GM18520 (cell line): ENCODE data around the gene CTNNA1.

Experiments used
- ATAC-seq: cut with Tn5 transposase; IDR thresholded peaks from one replicate; pipeline ENCODE4 v1.9.1; 2021; ENCODE audit not compliant: unreplicated experiment

Gene CTNNA1

DNA sequence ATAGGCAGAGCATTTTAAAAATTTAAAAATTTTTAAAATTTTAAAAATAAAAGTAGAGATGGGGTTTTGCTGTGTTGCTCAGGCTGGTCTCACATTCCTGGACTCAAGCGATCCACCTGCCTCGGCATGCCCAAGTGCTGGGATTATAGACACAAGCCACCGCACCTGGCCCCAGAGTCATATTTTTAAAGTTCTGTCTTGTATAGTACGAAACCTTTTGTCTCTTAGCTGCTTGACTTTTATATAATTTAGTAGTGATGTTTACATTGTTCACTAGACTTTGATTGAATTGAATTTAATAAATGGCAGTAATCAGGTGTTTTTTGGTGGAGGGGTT lies 90.9 kb downstream of the CTNNA1 start:
- ATAC-seq, result no peak

GRCh38 chr5:138844812-138845513 lies 91.7 kb downstream of the CTNNA1 start:
- no peak for ATAC-seq

- no peak for ATAC-seq
Observed at GRCh38 chr5:138849439-138849838, 96.2 kb downstream of the CTNNA1 start.

GRCh38 chr5:138849882-138850281 lies 96.7 kb downstream of the CTNNA1 start:
- no peak for ATAC-seq

DNA sequence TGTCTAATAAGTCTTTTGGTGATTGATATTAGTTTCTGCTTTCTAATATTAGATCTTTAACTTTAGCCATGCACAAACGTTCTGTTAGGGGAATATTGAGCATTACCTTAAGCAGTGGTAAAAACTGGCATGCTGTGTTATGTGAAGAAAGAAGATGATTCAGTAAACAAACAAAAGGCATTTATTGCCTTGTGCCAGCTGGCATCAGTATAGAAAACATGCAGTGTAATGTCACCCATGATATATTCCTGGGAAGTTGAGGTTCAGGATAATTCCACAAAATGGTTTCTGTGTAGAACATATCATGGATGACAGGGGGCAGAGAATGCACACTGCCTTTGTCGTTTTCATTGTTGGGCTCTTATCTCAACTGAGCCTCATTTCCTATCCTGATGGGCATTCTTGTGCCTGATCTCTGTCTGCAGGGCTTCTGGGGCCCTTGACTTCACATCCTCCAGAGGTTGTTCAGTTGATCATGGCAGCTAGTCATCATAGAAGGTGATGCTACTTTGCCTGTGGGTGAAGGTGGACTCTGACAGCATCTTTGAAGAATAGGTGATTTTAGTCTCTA lies 97.7 kb downstream of the CTNNA1 start:
- no peak for ATAC-seq

GRCh38 chr5:138853132-138853531 lies 99.9 kb downstream of the CTNNA1 start:
- no peak for ATAC-seq

DNA sequence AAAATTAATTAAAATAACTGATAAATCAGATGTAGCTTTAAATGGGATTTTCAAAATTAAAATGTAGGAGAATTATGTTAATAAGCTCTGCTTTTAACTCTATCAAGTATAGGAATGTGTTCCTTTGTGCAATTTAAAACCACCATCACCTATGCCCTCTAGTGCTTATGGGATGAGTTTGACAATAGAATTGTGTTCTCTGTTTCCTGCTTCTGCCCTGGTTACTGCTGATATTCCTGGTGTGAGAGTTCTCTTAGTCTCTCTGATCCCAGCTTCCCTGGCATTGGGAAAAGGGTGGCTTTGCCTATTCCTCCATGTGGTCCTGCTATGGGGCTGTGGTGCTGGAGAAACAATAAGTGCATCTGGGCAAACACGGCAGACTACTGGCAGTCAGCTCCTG lies 113.8 kb downstream of the CTNNA1 start:
- ATAC-seq, result no peak

DNA sequence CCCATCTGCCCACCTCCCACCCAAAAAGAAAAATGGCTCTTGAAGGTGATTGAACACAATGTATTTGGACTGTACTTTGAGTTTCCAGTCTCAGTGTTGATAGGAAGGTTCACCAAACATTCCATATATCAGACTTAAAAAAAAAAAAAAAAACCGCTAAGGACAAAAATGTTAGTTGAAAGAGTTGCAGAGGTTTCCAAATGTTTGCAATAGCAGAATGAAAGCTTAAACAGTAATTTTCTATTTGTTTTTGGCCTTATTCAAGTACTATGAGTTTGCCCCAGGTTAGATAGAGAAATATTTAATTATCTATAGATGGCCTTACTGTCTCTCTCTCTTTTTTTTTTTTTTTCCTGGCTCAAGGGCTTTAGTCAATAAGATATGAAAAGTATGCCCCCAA lies 115.8 kb downstream of the CTNNA1 start:
- ATAC-seq, result no peak

GRCh38 chr5:138869763-138870500 lies 116.7 kb downstream of the CTNNA1 start:
- ATAC-seq, result no peak

GRCh38 chr5:138870611-138871010 lies 117.4 kb downstream of the CTNNA1 start:
- no peak for ATAC-seq

DNA sequence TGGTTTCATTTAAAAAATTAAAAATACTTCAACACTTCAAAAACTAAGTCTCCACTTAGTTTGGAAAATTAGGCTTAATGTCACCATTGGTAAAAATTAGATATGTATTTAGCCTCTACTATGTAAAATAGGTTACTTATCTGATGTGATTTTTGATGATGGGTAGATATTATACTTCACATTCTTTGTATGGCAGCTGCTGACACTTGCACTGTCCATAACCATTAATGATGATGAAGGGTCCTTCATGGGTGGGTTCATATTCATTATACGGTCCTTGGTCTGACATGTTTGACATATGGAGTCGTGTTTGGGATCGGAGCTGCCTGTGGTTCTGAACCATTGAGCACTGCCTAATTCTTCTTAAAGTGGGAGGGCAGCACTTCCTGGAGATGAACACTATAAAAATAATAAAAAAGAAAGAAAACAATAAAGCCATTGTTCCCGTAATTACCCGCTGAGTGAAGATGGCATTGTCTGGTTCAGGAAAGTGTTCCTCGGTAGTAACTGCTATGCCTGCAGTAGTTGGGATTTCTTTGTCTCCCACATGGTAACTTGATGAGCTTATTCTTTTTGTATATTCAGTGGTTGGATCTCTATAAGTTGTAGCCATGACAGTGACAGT lies 119.7 kb downstream of the CTNNA1 start:
- no peak for ATAC-seq

- ATAC-seq, result no peak
Observed at GRCh38 chr5:138873466-138874221, 120.4 kb downstream of the CTNNA1 start.

DNA sequence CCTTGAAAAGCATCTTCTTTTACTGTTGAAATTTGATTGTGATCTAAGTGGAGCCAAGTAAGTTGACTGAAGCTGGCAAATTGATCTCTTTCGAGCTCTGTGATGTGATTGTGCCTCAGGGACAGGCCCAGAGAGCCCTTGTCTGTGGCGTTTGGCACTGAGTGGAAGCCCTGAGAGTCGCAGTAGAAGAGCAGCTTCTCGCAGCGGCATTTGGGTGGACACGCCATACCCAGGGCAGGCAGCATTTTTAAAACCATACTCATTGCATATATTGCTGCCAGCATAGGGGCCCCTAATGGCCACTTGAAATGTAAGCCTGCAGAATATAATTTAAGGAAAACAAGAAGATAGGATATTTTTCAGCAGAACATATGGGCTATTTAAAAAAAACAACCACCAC lies 121.0 kb downstream of the CTNNA1 start:
- ATAC-seq, result no peak

DNA sequence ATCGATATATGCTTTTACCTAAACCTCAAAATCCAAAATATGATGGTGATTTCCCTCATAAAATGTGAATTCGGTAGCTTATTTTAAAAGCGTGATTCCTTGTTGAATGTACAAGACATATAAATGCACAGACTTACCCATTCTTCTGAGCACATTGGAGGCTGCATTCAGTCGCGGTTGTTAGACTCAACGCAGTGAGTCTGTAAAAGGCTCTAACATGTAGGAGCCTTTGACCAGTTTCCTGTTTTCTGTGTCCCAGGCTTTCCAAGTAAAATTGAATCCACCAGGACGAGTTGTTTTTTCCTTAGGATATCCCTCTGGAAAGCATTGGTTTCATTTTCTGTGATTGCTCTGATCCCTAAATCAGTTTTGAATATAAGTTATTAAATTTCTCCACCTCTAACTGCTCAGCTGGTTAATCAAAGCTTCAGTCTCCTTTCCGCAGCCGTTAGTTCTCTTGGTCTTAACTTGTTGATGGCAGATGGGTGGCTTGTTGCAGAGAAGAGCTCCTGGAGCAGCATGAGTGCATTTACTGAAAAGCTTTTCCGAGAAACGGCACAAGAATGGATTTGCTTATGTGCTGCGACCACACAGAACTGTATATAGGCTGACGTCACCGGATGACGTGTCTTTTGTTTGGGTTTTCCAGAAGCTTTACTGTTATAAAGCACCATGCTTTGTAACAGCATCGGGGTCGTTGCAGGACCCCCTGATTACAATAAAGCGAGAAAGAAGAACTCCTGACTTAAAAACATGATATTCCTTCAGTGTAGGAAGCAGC lies 121.7 kb downstream of the CTNNA1 start, which contains the start of gene LRRTM2:
Gene LRRTM2 (minus strand): TSS at position 565 of the 781 bp plus-strand sequence. CDS start 424 bp downstream, at position 141.
- no peak for ATAC-seq

DNA sequence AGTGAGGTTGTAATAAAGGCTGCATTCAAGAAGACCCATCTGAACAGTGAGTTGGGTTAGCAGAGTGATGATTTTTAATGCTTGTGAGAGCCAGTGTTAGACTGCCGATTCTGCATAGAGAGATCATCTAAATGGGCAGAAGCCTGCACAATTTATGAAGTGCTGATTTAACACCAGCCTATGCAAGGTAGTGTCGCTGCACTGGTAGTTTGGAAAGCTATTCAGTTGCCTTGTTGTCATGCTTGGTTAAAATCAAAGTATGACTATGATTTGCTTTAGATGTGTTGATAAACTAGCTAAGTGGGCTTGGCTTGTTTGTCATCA lies 122.3 kb downstream of the CTNNA1 start:
- ATAC-seq, result no peak

DNA sequence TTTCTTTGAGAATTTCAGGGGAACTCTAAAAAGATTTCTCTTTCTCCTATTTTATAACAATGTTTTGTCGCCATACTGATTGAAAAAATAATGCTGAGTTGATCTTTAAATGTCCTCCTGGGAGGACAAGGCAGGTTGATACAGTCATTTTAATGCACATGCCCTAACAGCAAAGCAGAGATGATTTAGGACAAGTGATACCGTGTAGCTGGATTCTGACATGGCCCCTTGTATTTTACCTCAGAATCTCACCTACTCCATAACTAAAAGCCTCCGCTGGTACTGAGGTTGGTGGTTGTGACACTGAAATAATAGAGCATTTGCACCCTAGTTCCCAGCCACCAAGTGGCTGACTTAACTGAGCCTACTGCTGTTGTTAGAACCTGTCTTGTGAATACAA lies 122.7 kb downstream of the CTNNA1 start:
- no peak for ATAC-seq

DNA sequence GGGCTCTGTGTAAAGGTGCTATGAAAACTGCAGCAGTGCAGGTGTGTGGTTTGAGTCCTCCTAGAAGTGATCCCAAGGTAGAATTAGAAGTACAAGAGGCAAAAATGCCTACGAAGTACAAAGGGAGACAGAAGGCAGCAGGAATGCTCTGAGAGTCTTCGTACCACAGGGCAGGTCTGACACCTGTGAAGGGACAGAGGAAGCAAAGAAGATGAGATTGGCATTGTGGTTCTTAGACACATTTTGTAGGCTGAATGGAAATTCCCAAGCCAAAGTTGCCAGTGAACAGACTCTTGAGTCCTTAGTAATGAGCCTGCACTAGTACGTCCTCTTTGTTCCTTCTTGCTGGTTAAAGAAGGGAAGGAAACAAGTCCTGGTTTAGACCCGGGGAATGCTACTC lies 123.6 kb downstream of the CTNNA1 start:
- no peak for ATAC-seq

DNA sequence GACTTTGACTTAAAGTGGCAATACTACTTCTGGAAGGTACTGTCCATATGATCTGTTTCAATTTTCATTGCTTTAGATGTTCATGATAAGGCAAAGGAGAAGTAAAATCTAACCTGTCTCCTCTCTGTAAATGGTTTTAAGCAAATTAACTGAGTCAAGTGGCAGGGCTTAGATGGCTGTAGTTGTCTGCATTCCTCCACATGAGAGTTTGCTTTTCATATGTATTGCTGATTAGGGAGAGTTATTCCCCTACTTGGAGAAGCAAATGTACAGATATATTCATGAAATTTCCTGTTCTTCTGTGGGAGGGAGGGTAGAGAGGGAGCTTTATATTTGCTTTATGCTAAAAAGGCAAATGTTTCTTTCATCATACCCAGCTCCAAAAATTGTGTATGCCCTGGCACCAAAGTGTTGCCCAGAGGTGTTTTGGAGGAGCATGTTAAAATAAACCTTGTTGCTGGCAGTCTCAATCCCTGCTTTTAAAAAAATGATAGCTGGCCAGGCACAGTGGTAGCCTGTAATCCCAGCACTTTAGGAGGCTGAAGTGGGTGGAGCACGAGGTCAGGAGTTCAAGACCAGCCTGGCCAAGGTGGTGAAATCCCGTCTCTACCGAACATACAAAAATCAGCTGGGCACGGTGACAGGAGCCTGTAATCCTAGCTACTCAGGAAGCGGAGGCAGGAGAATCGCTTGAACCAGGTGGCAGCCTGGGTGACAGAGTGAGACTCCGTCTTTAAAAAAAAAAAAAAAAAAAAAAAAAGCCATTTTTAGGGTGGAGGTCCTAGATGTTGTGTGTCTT lies 125.4 kb downstream of the CTNNA1 start:
- no peak for ATAC-seq

DNA sequence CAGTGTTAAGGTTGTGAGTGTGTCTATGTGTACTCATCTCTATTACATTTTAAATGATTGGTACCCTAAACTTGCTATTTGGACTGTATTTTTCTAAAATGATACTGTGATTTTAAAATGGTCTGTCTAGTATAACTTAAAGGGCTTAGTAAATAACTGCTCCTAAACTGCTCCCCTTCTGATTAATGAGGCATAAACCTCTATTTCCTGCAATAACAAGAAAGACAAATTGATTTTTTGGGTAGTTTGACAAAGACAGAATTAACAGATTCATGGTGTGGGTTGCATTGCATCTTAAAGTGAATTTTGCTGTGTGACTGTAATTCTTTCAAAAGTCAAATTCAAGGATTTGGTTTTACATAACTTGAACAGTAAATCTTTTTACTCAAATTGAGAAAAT lies 130.0 kb downstream of the CTNNA1 start:
- ATAC-seq, result no peak

GRCh38 chr5:138884094-138884493 lies 130.9 kb downstream of the CTNNA1 start:
- ATAC-seq, result no peak
